GM12892 (cell line): ENCODE measurements around the gene CEACAM20.
"Not testable (repeated sequence)": the region's sequence is repeated elsewhere in the genome, so short reads cannot be mapped to it uniquely, and the experiment has no call there.

Source experiments
- DNase-seq: peaks from one replicate; pipeline ENCODE4 v3.0.0; 2011; ENCODE audit not compliant: insufficient read length
- FAIRE-seq: peaks from 2 replicates; lab custom pipeline; 2011; peaks lifted over from hg19 to GRCh38; lab: Jason Lieb, UNC
- POLR2A ChIP-seq: IDR thresholded peaks from 2 replicates; pipeline ENCODE4 v1.6.1; 2011; ENCODE audit warnings: low read depth, low read length, control low read depth
- POLR2AphosphoS5 ChIP-seq: IDR thresholded peaks from 2 replicates; pipeline ENCODE4 v1.6.1; 2011; ENCODE audit warnings: low read depth, low read length, control low read depth
- TAF1 ChIP-seq: IDR thresholded peaks from 2 replicates; pipeline ENCODE4 v1.6.1; 2011; ENCODE audit warnings: low read depth, mild to moderate bottlenecking, control low read depth, low read length, borderline replicate concordance

Gene CEACAM20

GRCh38 chr19:44542671-44543070, 13.2 kb upstream of the CEACAM20 start:
- no peak for FAIRE-seq
- TF ChIP-seq POLR2AphosphoS5 (no peak), TAF1 (no peak), POLR2A (no peak)

GRCh38 chr19:44540736-44541135, 11.3 kb upstream of the CEACAM20 start:
- FAIRE-seq: no peak
- no peak for DNase-seq
- no peak for TF ChIP-seq POLR2A
- no peak for TF ChIP-seq POLR2AphosphoS5
- TF ChIP-seq TAF1: no peak

More at GRCh38 chr19:44542671-44543070, 13.2 kb upstream of the CEACAM20 start:
- DNase-seq: no peak

- DNase-seq: no peak
- FAIRE-seq: no peak
- no peak for TF ChIP-seq POLR2A
- no peak for TF ChIP-seq TAF1
- no peak for TF ChIP-seq POLR2AphosphoS5
Measured at GRCh38 chr19:44539991-44540390, 10.5 kb upstream of the CEACAM20 start.

- DNase-seq (no peak), FAIRE-seq (no peak)
- TF ChIP-seq POLR2AphosphoS5 (no peak), TAF1 (no peak), POLR2A (no peak)
Measured at GRCh38 chr19:44539236-44539826, 9.9 kb upstream of the CEACAM20 start.

GRCh38 chr19:44535361-44535760, 5.9 kb upstream of the CEACAM20 start:
- DNase-seq, FAIRE-seq: not testable (repeated sequence)

- FAIRE-seq: no peak
- DNase-seq: no peak
- TF ChIP-seq TAF1 (no peak), POLR2A (no peak)
Measured at GRCh38 chr19:44532819-44533218, 3.3 kb upstream of the CEACAM20 start.

- no peak for FAIRE-seq
- TF ChIP-seq TAF1 (no peak), POLR2A (no peak), POLR2AphosphoS5 (no peak)
- no peak for DNase-seq
Measured at GRCh38 chr19:44530777-44531176, 1.3 kb upstream of the CEACAM20 start.

- TF ChIP-seq POLR2AphosphoS5: no peak
- no peak for TF ChIP-seq TAF1
- TF ChIP-seq POLR2A: no peak
- DNase-seq: no peak
- FAIRE-seq: no peak
Measured at GRCh38 chr19:44527554-44527953, 1.9 kb downstream of the CEACAM20 start.

- DNase-seq (no peak), FAIRE-seq (no peak)
- TF ChIP-seq POLR2AphosphoS5: no peak
- TF ChIP-seq TAF1: no peak
- no peak for TF ChIP-seq POLR2A
Measured at GRCh38 chr19:44525721-44526430, 3.6 kb downstream of the CEACAM20 start.

- DNase-seq (no peak), FAIRE-seq (no peak)
- TF ChIP-seq TAF1 (no peak), POLR2A (no peak), POLR2AphosphoS5 (no peak)
Measured at GRCh38 chr19:44521370-44521769, 8.1 kb downstream of the CEACAM20 start.

- no peak for DNase-seq
- TF ChIP-seq POLR2AphosphoS5: no peak
- no peak for TF ChIP-seq POLR2A
- TF ChIP-seq TAF1: no peak
- no peak for FAIRE-seq
Measured at GRCh38 chr19:44517146-44517545, 12.3 kb downstream of the CEACAM20 start.

GRCh38 chr19:44515907-44516306, 13.6 kb downstream of the CEACAM20 start:
- TF ChIP-seq TAF1 (no peak), POLR2A (no peak), POLR2AphosphoS5 (no peak)
- DNase-seq (no peak), FAIRE-seq (no peak)

GRCh38 chr19:44515031-44515430, 14.4 kb downstream of the CEACAM20 start:
- DNase-seq (no peak), FAIRE-seq (no peak)
- TF ChIP-seq POLR2AphosphoS5 (no peak), POLR2A (no peak), TAF1 (no peak)
